HEK293 (cell line): ENCODE results near the gene VAMP8.
A peak's percentile ranks its signal among the peaks of the same experiment; 100 is the strongest.

Source experiments
- CTCF ChIA-PET: fragments of 350-600 bp; formaldehyde crosslinking; extraction: SDS; loops from one replicate; lab custom pipeline; 2021; ENCODE audit warnings: antibody characterized with exemption; lab: Yijun Ruan, JAX
- POLR2A ChIA-PET: fragments of 300-600 bp; formaldehyde crosslinking; extraction: SDS; loops from one replicate; lab custom pipeline; 2020; ENCODE audit warnings: antibody characterized with exemption, inconsistent platforms; lab: Yijun Ruan, JAX
- H3K27ac ChIP-seq: fragments of 200-500 bp; sonication (Bioruptor generic); 2 replicates; pipeline ENCODE4 v1.5.1; 2014; ENCODE audit warnings: low read depth, low read length, control low read depth, inconsistent platforms; ENCODE audit errors: extremely low read depth
- H3K36me3 ChIP-seq, 2 experiments: fragments of 200-500 bp in 1 of 2; sonication (Bioruptor generic) in 1 of 2; 1 replicate in 1 of 2; 2 replicates in 1 of 2; pipeline ENCODE4 v1.5.1; 2014 to 2017; ENCODE audit warnings: inconsistent platforms in 2 of 2, low read length in 2 of 2; ENCODE audit not compliant: control insufficient read depth in 2 of 2, insufficient read depth in 1 of 2
- H3K4me1 ChIP-seq: fragments of 200-500 bp; sonication (Bioruptor generic); 2 replicates; pipeline ENCODE4 v1.5.1; 2014; ENCODE audit warnings: mild to moderate bottlenecking, low read length, inconsistent platforms; ENCODE audit not compliant: control insufficient read depth, insufficient read depth
- H3K4me3 ChIP-seq: 2 replicates; pipeline ENCODE4 v1.5.1; 2011; ENCODE audit warnings: low read depth, mild to moderate bottlenecking, control low read depth, low read length, moderate library complexity
- H3K9me3 ChIP-seq: fragments of 200-500 bp; sonication (Bioruptor generic); 2 replicates; pipeline ENCODE4 v1.5.1; 2014; ENCODE audit warnings: low read depth, low read length, inconsistent platforms; ENCODE audit not compliant: control insufficient read depth, insufficient read depth
- KLF17 ChIP-seq: fragments of 450-650 bp; formaldehyde crosslinking; IDR thresholded peaks from 2 replicates; pipeline ENCODE4 v1.5.1; 2016; ENCODE audit warnings: missing biosample characterization, missing genetic modification characterization
- MYNN ChIP-seq: fragments of 450-650 bp; formaldehyde crosslinking; IDR thresholded peaks from 2 replicates; pipeline ENCODE4 v1.5.1; 2016; ENCODE audit warnings: missing biosample characterization, missing genetic modification characterization, borderline replicate concordance
- PRDM4 ChIP-seq: fragments of 450-650 bp; formaldehyde crosslinking; IDR thresholded peaks from 2 replicates; pipeline ENCODE4 v1.5.1; 2017; ENCODE audit warnings: missing biosample characterization, missing genetic modification characterization
- SP3 ChIP-seq: fragments of 450-650 bp; formaldehyde crosslinking; IDR thresholded peaks from 2 replicates; pipeline ENCODE4 v1.5.1; 2016; ENCODE audit warnings: missing biosample characterization, missing genetic modification characterization
- TRIM28 ChIP-seq: IDR thresholded peaks from 2 replicates; pipeline ENCODE4 v1.6.1; 2011; ENCODE audit warnings: low read length, control low read depth, borderline replicate concordance
- YY1 ChIP-seq: fragments of 450-650 bp; formaldehyde crosslinking; IDR thresholded peaks from 2 replicates; pipeline ENCODE4 v1.5.1; 2018; ENCODE audit warnings: missing biosample characterization, missing genetic modification characterization
- YY2 ChIP-seq: fragments of 450-650 bp; formaldehyde crosslinking; IDR thresholded peaks from 2 replicates; pipeline ENCODE4 v1.5.1; 2016; ENCODE audit warnings: missing biosample characterization, missing genetic modification characterization
- ZEB2 ChIP-seq: fragments of 450-650 bp; formaldehyde crosslinking; IDR thresholded peaks from 2 replicates; pipeline ENCODE4 v1.5.1; 2016; ENCODE audit warnings: missing biosample characterization, missing genetic modification characterization
- ZNF10 ChIP-seq: fragments of 450-650 bp; formaldehyde crosslinking; IDR thresholded peaks from 2 replicates; pipeline ENCODE4 v1.5.1; 2017; ENCODE audit warnings: missing biosample characterization, missing genetic modification characterization
- ZNF175 ChIP-seq: fragments of 450-650 bp; formaldehyde crosslinking; IDR thresholded peaks from 2 replicates; pipeline ENCODE4 v1.5.1; 2016; ENCODE audit warnings: missing biosample characterization, missing genetic modification characterization
- ZNF24 ChIP-seq: fragments of 450-650 bp; formaldehyde crosslinking; IDR thresholded peaks from 2 replicates; pipeline ENCODE4 v1.5.1; 2016; ENCODE audit warnings: missing biosample characterization, missing genetic modification characterization
- ZNF266 ChIP-seq: fragments of 450-650 bp; formaldehyde crosslinking; IDR thresholded peaks from 2 replicates; pipeline ENCODE4 v1.5.1; 2016; ENCODE audit warnings: missing biosample characterization, missing genetic modification characterization, low read depth
- ZNF341 ChIP-seq: fragments of 450-650 bp; formaldehyde crosslinking; IDR thresholded peaks from 2 replicates; pipeline ENCODE4; 2016; ENCODE audit warnings: low read depth, missing biosample characterization, missing genetic modification characterization
- ZNF366 ChIP-seq: fragments of 450-650 bp; formaldehyde crosslinking; conservative IDR thresholded peaks from 2 replicates; pipeline ENCODE4 v1.5.1; 2016; ENCODE audit warnings: missing biosample characterization, missing genetic modification characterization
- ZNF521 ChIP-seq: fragments of 450-650 bp; formaldehyde crosslinking; IDR thresholded peaks from 2 replicates; pipeline ENCODE4 v1.5.1; 2017; ENCODE audit warnings: missing biosample characterization, mild to moderate bottlenecking, missing genetic modification characterization
- ZNF596 ChIP-seq: fragments of 450-650 bp; IDR thresholded peaks from 2 replicates; pipeline ENCODE4 v1.5.0; 2018; ENCODE audit warnings: missing biosample characterization, mild to moderate bottlenecking, missing genetic modification characterization, moderate library complexity
- TF ChIP-seq, protein P1 (sequence below): fragments of 450-650 bp; formaldehyde crosslinking; IDR thresholded peaks from 2 replicates; pipeline ENCODE4 v1.5.1; 2017; ENCODE audit warnings: missing biosample characterization, missing genetic modification characterization
- TF ChIP-seq, protein P2 (sequence below): fragments of 450-650 bp; formaldehyde crosslinking; IDR thresholded peaks from 2 replicates; pipeline ENCODE4 v1.5.1; 2016; ENCODE audit warnings: missing biosample characterization, missing genetic modification characterization, low read depth
- TF ChIP-seq, protein P3 (sequence below): fragments of 450-650 bp; formaldehyde crosslinking; IDR thresholded peaks from 2 replicates; pipeline ENCODE4 v1.5.1; 2016; ENCODE audit warnings: missing biosample characterization, missing genetic modification characterization

Gene VAMP8

DNA sequence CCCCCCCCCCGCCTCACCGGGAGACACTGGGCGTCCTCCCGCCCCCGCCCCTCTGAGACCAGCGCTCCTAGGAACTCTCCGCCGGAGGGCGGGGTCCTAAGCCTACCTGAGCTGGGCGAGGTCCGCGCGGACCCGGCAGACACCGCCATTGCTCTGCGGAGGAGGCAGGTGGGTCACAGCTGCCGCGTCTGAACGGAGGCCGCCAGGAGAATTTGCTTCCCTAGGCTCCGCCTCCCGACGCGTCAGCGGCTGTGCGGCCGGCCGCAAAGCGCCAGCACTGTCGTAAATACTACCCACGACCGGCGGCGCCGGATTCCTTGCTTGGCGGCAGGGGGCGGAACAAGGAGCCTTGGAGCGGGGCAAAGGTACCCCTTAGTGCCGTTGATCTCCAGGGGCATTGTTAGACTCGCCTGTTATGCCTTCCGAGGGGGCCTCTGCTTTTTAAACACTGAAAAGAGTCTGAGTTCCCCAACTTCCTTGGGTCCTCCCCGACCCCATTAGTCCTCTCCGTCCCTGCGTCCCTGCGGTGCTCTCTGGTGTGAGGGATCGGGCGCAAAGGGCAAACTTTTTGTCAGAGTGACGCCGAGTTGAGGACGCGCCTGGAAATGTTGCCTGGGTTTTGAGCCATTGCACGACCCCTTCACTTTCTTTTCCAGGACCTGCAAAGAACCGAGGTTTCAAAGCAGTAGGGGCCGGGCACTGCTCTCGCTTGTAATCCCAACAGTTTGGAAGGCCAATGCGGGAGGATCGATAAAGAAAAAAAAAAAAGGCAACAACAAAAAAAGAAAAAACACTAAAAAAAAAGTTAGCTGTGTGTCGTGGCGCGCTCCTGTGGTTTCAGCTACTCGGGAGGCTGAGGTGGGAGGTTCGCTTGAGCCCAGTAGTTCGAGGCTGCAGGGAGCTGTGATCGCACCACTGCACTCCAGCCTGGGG lies 15.8 kb upstream of the VAMP8 start, which contains the start of gene GGCX (continued):
- TF ChIP-seq ZNF521 (tag by site-specific recombination) = no peak
- TF ChIP-seq, protein P1, sequence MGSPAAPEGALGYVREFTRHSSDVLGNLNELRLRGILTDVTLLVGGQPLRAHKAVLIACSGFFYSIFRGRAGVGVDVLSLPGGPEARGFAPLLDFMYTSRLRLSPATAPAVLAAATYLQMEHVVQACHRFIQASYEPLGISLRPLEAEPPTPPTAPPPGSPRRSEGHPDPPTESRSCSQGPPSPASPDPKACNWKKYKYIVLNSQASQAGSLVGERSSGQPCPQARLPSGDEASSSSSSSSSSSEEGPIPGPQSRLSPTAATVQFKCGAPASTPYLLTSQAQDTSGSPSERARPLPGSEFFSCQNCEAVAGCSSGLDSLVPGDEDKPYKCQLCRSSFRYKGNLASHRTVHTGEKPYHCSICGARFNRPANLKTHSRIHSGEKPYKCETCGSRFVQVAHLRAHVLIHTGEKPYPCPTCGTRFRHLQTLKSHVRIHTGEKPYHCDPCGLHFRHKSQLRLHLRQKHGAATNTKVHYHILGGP (tag by site-specific recombination) = no peak
- no peak for TF ChIP-seq ZNF10 (tag by site-specific recombination)
- no peak for TF ChIP-seq KLF17 (tag by site-specific recombination)
- TF ChIP-seq PRDM4 = no peak
- TF ChIP-seq MYNN = no peak
- 0 out of 2 replicates have a peak, but pooled peaks have one; percentile 36 for TF ChIP-seq ZNF24 (tag by site-specific recombination)
- TF ChIP-seq ZNF175 (tag by site-specific recombination) = no peak
- TF ChIP-seq ZNF266 (tag by site-specific recombination) = no peak
- TF ChIP-seq TRIM28 = no peak
- TF ChIP-seq ZNF341 (tag by site-specific recombination) = 0 out of 2 replicates have a peak, but pooled peaks have one; percentile 21
- TF ChIP-seq ZNF596 (tag by site-specific recombination) = no peak
- peak; percentile 40; the same call in 1 of the 2 replicates for TF ChIP-seq ZEB2 (tag by site-specific recombination)
- peak; percentile 91 for TF ChIP-seq SP3 (tag by site-specific recombination)

- ChIA-PET CTCF (no interaction called here), POLR2A (interaction anchor here (0.6 to 1.0 kb wide), 4 partner anchors 13 to 92 kb away, joined by 3 to 4 read pairs (median 4); partner anchors contain the start of gene MAT2A)
- H3K36me3 ChIP-seq = peaks cover 0 to under 1% of the 10 kb centered on the region in 2 experiments; a peak in 1 of 3 replicates
- H3K4me1 ChIP-seq = no peaks in the 10 kb centered on the region
- TF ChIP-seq YY1 (tag by site-specific recombination) = no peak
- no peak for TF ChIP-seq ZNF366 (tag by site-specific recombination)
- TF ChIP-seq, protein P2, sequence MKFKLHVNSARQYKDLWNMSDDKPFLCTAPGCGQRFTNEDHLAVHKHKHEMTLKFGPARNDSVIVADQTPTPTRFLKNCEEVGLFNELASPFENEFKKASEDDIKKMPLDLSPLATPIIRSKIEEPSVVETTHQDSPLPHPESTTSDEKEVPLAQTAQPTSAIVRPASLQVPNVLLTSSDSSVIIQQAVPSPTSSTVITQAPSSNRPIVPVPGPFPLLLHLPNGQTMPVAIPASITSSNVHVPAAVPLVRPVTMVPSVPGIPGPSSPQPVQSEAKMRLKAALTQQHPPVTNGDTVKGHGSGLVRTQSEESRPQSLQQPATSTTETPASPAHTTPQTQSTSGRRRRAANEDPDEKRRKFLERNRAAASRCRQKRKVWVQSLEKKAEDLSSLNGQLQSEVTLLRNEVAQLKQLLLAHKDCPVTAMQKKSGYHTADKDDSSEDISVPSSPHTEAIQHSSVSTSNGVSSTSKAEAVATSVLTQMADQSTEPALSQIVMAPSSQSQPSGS (tag by site-specific recombination) = peak; percentile 52; the same call in 1 of the 2 replicates
- TF ChIP-seq, protein P3, sequence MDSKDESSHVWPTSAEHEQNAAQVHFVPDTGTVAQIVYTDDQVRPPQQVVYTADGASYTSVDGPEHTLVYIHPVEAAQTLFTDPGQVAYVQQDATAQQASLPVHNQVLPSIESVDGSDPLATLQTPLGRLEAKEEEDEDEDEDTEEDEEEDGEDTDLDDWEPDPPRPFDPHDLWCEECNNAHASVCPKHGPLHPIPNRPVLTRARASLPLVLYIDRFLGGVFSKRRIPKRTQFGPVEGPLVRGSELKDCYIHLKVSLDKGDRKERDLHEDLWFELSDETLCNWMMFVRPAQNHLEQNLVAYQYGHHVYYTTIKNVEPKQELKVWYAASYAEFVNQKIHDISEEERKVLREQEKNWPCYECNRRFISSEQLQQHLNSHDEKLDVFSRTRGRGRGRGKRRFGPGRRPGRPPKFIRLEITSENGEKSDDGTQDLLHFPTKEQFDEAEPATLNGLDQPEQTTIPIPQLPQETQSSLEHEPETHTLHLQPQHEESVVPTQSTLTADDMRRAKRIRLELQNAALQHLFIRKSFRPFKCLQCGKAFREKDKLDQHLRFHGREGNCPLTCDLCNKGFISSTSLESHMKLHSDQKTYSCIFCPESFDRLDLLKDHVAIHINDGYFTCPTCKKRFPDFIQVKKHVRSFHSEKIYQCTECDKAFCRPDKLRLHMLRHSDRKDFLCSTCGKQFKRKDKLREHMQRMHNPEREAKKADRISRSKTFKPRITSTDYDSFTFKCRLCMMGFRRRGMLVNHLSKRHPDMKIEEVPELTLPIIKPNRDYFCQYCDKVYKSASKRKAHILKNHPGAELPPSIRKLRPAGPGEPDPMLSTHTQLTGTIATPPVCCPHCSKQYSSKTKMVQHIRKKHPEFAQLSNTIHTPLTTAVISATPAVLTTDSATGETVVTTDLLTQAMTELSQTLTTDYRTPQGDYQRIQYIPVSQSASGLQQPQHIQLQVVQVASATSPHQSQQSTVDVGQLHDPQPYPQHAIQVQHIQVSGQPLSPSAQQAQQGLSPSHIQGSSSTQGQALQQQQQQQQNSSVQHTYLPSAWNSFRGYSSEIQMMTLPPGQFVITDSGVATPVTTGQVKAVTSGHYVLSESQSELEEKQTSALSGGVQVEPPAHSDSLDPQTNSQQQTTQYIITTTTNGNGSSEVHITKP = peak; percentile 97
- peak; percentile 22; the same call in 1 of the 2 replicates for TF ChIP-seq YY2 (tag by site-specific recombination)
- no peak overlapping the region for H3K4me3 ChIP-seq
- H3K9me3 ChIP-seq = no peaks in the 10 kb centered on the region
- H3K27ac ChIP-seq = no peak overlapping the region
Measured at GRCh38 chr2:85564144-85564563, 13.2 kb upstream of the VAMP8 start.
